Skin epidermis (tissue), 12 donors: ENCODE measurements around the gene ADGRG3.
A peak's percentile ranks its signal among the peaks of the same experiment; 100 is the strongest.

Source experiments
- H3K27ac ChIP-seq, 21 experiments: fragments of 200-600 bp; sonication (generic) in 11 of 21; one replicate each; pipeline ENCODE4 v1.5.0; 2020; ENCODE audit warnings: mild to moderate bottlenecking in 3 of 21, inconsistent platforms in 2 of 21, moderate library complexity in 2 of 21
- H3K4me3 ChIP-seq, 7 experiments: fragments of 200-600 bp; sonication (generic) in 2 of 7; one replicate each; pipeline ENCODE4 v1.5.0; 2020; ENCODE audit warnings: inconsistent platforms in 2 of 7, mild to moderate bottlenecking in 2 of 7, moderate library complexity in 1 of 7

ADGRG3 gene

GRCh38 chr16:57629516-57630406 lies 38.3 kb upstream of the ADGRG3 start:
- Histone ChIP-seq H3K27ac (peak overlapping the region in 18 of 21 experiments; percentile 17 to 96 (median 70)), H3K4me3 (peak overlapping the region; percentile 11 to 39 (median 32))

DNA sequence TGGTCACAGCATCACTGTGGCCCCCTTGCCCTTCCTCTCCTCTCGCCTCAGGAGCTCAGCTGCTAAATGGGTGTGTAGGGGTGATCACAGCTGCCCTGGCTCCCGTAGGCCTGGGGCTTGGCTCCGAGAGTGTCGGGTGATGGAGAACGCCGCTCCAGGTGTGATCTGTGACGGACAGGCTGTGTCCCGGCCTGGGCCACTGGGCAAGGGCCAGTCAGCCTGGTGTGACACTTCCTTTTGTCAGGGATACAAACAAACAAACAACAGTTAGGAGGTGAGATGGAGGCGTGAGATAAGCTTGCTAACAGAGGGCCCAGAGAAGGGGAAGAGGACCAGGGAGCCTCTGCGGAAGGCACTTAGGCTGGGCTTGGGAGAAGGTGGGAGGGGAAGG lies 37.7 kb upstream of the ADGRG3 start:
- Histone ChIP-seq H3K27ac (peak overlapping the region in 13 of 21 experiments; percentile 9 to 96 (median 64)), H3K4me3 (peak overlapping the region in 6 of 7 experiments; percentile 6 to 39 (median 20))

GRCh38 chr16:57630931-57631845 lies 36.9 kb upstream of the ADGRG3 start:
- H3K4me3 ChIP-seq: peak overlapping the region in 3 of 7 experiments; percentile 6 to 28 (median 13)
- peak overlapping the region in 10 of 21 experiments; percentile 6 to 96 (median 58) for H3K27ac ChIP-seq

GRCh38 chr16:57632568-57632967 lies 35.5 kb upstream of the ADGRG3 start:
- Histone ChIP-seq H3K4me3 (no peak overlapping the region), H3K27ac (peak overlapping the region in 5 of 21 experiments; percentile 7 to 85 (median 35))

GRCh38 chr16:57633383-57634064 lies 34.6 kb upstream of the ADGRG3 start:
- H3K4me3 ChIP-seq: no peak overlapping the region
- H3K27ac ChIP-seq: peak overlapping the region in 9 of 21 experiments; percentile 4 to 85 (median 16)

- peak overlapping the region in 9 of 21 experiments; percentile 4 to 76 (median 16) for H3K27ac ChIP-seq
- H3K4me3 ChIP-seq: no peak overlapping the region
Observed at GRCh38 chr16:57634171-57634570, 33.9 kb upstream of the ADGRG3 start.

GRCh38 chr16:57635266-57636097 lies 32.6 kb upstream of the ADGRG3 start:
- peak overlapping the region in 8 of 21 experiments; percentile 7 to 76 (median 41) for H3K27ac ChIP-seq
- no peak overlapping the region for H3K4me3 ChIP-seq

GRCh38 chr16:57636184-57636583 lies 31.9 kb upstream of the ADGRG3 start:
- Histone ChIP-seq H3K4me3 (no peak overlapping the region), H3K27ac (peak overlapping the region in 10 of 21 experiments; percentile 7 to 76 (median 36))

DNA sequence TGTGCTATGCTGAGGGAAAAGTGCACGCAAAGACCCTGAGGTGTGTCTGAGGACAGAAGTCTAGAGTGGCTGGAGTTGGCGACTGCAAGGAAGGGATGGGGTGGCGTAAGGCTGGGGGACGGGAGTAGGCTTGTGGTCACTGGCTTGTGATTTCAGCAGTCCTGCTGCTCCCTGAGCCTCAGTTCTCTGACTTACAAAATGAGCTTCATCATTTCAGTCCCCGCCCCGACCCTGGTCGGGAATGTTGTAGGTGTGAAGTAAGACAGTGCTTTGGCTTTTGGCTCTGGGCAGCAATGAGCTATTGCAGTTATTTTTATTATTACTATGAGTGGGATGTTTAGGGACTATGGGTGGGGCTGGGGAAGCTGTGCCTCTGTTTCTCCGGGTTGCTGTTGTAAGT lies 31.1 kb upstream of the ADGRG3 start:
- Histone ChIP-seq H3K27ac (peak overlapping the region in 13 of 21 experiments; percentile 3 to 76 (median 30)), H3K4me3 (no peak overlapping the region)

- H3K27ac ChIP-seq: peak overlapping the region in 12 of 21 experiments; percentile 3 to 76 (median 40)
- H3K4me3 ChIP-seq: no peak overlapping the region
Observed at GRCh38 chr16:57637424-57637823, 30.7 kb upstream of the ADGRG3 start.

GRCh38 chr16:57637965-57638364 lies 30.1 kb upstream of the ADGRG3 start:
- peak overlapping the region in 11 of 21 experiments; percentile 6 to 76 (median 40) for H3K27ac ChIP-seq

DNA sequence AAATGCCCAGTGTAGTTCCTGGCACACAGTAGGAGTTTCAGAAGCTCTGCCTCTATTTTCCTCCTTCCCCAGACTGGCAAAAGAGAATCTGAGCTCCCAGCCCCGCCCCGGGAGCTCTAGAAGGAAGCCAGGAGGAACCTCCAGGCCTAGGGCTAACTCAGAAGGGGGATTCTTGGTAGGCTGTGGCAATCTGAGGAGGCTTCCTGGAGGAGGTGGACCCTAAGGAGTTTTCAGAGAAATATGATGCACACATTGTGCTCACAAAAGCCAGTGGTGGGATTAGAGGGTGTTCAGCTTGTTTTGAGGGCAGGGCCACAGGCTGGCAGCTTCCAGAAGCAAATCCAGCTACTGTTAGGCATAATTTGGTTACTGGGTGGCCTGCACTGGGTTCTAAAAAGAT lies 29.7 kb upstream of the ADGRG3 start:
- peak overlapping the region in 7 of 21 experiments; percentile 30 to 76 (median 41) for H3K27ac ChIP-seq
- no peak overlapping the region for H3K4me3 ChIP-seq

More at GRCh38 chr16:57637965-57638364, 30.1 kb upstream of the ADGRG3 start:
- no peak overlapping the region for H3K4me3 ChIP-seq

DNA sequence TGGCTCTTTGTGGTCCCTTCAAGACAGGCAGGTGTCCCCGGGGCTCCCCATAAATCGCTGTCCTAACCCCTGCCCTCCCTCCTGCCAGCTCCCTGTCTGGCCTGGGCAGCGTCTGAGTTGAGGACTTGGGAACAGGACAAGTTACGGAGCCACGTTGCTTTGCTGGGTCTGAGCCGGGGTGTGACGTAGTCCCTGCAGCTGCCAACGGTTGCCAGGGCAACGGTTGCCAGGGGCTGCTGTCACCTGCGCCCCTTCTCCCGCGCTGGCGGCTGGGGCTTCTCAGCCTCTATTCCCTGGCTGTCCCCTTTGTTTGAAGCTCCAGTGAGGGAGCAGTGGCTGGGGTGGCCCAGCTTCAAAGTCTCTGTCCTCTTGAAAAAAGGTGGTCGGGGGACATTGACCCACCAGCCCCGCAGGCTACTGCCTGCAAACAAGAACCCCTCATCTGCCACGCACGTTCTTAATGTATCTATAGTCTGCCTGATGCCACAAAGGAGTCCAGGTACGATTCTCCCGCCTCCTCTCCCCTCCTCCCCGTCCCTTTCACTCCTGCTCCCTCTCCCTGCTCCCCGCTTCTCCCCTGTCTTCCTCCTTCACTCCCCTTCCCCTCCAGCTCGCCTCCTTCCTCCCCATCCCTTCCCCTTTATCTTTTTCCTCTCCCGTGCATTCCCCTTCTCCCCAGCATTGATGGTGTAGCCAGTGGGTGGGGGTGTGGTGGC lies 28.8 kb upstream of the ADGRG3 start:
- Histone ChIP-seq H3K27ac (peak overlapping the region in 5 of 21 experiments; percentile 28 to 76 (median 32)), H3K4me3 (no peak overlapping the region)

DNA sequence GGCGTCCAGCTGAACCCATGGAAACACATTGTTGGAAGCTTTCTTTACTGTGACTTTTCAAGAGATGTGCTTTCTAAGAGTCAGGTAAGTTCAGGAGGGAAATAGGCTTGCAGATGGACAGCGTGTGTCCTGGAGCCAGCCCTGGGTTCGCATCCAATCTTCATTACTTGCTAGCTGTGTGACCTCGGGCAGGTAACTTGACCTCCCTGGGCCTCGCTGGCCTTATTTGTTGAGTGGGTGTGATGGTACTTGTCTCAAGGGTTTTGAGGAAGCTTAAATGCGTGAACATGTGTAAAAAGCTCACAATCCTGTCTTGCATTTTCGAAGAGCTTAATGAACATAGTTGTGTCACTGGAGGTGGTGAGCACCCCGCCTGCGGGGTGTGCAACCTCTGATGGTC lies 27.9 kb upstream of the ADGRG3 start:
- no peak overlapping the region for H3K4me3 ChIP-seq
- peak overlapping the region in 1 of 21 experiments; percentile 51 for H3K27ac ChIP-seq

- H3K4me3 ChIP-seq: no peak overlapping the region
- peak overlapping the region in 4 of 21 experiments; percentile 4 to 51 (median 32) for H3K27ac ChIP-seq
Observed at GRCh38 chr16:57640612-57641011, 27.5 kb upstream of the ADGRG3 start.

DNA sequence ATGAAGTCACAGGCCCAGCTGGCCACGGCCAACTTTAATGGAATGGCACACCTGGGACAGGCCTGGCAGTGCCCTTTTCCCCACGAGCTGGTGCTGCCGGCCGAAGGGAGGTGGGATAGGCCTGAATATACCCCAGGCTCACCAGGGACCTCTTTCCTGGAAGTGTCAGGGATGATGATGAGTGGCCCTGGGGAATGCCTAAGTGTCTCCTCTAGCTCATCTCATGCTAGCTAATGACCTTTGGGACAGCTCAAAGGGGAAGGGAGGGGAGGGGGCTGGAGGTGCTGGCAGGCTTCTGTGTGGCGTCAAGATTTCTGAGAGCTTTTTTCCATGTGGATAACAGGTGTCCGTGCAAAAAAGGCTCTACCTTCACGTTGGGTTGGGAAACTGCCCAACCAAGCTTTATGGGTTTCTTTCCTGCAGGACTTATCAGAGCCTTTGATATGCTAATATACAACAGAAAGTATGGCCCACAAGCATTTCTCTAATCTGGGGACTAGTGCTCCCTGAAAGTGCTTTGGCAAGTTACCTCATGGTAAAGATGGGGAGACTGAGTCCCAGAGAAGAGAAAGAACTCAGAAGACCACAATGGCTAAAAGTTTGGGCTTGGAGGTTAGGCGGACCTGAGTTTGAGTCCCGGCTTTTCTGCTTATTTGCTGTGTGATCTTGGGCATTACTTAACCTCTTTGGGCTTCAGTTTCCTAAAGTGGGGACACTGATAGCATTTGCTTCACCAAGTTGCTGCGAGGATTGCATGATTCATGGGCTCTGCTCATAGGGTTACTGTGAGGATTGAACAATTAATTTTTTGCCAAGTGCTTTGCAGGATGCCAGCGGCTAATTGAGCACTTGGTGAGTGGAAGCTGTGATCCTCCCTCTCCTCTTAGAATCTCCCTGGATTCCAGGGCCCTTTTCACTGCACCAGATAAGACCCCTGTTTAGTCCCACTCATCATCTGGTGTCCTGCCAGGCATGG lies 25.7 kb upstream of the ADGRG3 start:
- H3K27ac ChIP-seq: peak overlapping the region in 10 of 21 experiments; percentile 16 to 75 (median 58)
- no peak overlapping the region for H3K4me3 ChIP-seq
